ENCODE data around the gene DNAJC11.

DNAJC11 gene

GRCh38 chr1:6727535-6727934 lies 25.9 kb upstream of the DNAJC11 start:
- no peak overlapping the region for H3K4me3 ChIP-seq (ENCODE audit: low read depth in 1 of 2, low read length in 2 of 2)
- DNase-seq (peak; percentile 62), ATAC-seq (ENCODE audit: insufficient read depth, low read depth) (peak; percentile 73)
- no peaks in the 10 kb centered on the region for H3K9me3 ChIP-seq (ENCODE audit: insufficient read depth, low read length, severe bottlenecking)
- no peak overlapping the region for H2AFZ ChIP-seq (ENCODE audit: low read depth, low read length)
- no peaks in the 10 kb centered on the region for H3K36me3 ChIP-seq (ENCODE audit: insufficient read depth, low read length)
- H3K4me1 ChIP-seq (ENCODE audit: insufficient read depth, low read length), result no peaks in the 10 kb centered on the region
- no peaks in the 10 kb centered on the region for H4K20me1 ChIP-seq (ENCODE audit: insufficient read depth, low read length)
- no peaks in the 10 kb centered on the region for H3K27me3 ChIP-seq (ENCODE audit: insufficient read depth, low read length, poor library complexity)
- no peak overlapping the region for H3K27ac ChIP-seq (ENCODE audit: low read length)
- H3K4me2 ChIP-seq (ENCODE audit: insufficient read depth, low read length), result no peak overlapping the region
- H3K79me2 ChIP-seq (ENCODE audit: insufficient read depth, low read length), result no peaks in the 10 kb centered on the region
- H3K9ac ChIP-seq (ENCODE audit: low read depth, low read length), result no peak overlapping the region
- no peak for TF ChIP-seq EZH2 (IDR thresholded peaks at IDR 0.05; ENCODE audit: borderline replicate concordance, low read depth, low read length, severe bottlenecking)
- TF ChIP-seq, protein P1, sequence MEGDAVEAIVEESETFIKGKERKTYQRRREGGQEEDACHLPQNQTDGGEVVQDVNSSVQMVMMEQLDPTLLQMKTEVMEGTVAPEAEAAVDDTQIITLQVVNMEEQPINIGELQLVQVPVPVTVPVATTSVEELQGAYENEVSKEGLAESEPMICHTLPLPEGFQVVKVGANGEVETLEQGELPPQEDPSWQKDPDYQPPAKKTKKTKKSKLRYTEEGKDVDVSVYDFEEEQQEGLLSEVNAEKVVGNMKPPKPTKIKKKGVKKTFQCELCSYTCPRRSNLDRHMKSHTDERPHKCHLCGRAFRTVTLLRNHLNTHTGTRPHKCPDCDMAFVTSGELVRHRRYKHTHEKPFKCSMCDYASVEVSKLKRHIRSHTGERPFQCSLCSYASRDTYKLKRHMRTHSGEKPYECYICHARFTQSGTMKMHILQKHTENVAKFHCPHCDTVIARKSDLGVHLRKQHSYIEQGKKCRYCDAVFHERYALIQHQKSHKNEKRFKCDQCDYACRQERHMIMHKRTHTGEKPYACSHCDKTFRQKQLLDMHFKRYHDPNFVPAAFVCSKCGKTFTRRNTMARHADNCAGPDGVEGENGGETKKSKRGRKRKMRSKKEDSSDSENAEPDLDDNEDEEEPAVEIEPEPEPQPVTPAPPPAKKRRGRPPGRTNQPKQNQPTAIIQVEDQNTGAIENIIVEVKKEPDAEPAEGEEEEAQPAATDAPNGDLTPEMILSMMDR (IDR thresholded peaks at IDR 0.05; ENCODE audit: borderline replicate concordance, extremely low read depth, low read length, poor library complexity, severe bottlenecking), result peak; percentile 94

GRCh38 chr1:6726253-6726652 lies 24.6 kb upstream of the DNAJC11 start:
- H3K4me1 ChIP-seq (ENCODE audit: insufficient read depth, low read length), result no peaks in the 10 kb centered on the region
- no peaks in the 10 kb centered on the region for H4K20me1 ChIP-seq (ENCODE audit: insufficient read depth, low read length)
- H3K79me2 ChIP-seq (ENCODE audit: insufficient read depth, low read length), result no peaks in the 10 kb centered on the region
- H3K27me3 ChIP-seq (ENCODE audit: insufficient read depth, low read length, poor library complexity), result no peaks in the 10 kb centered on the region
- no peak overlapping the region for H3K4me3 ChIP-seq (ENCODE audit: low read depth in 1 of 2, low read length in 2 of 2)
- TF ChIP-seq, protein P1 (IDR thresholded peaks at IDR 0.05; ENCODE audit: borderline replicate concordance, extremely low read depth, low read length, poor library complexity, severe bottlenecking), result no peak
- TF ChIP-seq EZH2 (IDR thresholded peaks at IDR 0.05; ENCODE audit: borderline replicate concordance, low read depth, low read length, severe bottlenecking), result no peak
- H3K9me3 ChIP-seq (ENCODE audit: insufficient read depth, low read length, severe bottlenecking), result no peaks in the 10 kb centered on the region
- no peak overlapping the region for H3K27ac ChIP-seq (ENCODE audit: low read length)
- no peak for DNase-seq
- no peak overlapping the region for H2AFZ ChIP-seq (ENCODE audit: low read depth, low read length)
- ATAC-seq (ENCODE audit: insufficient read depth, low read depth), result no peak
- no peaks in the 10 kb centered on the region for H3K36me3 ChIP-seq (ENCODE audit: insufficient read depth, low read length)
- H3K4me2 ChIP-seq (ENCODE audit: insufficient read depth, low read length), result no peak overlapping the region
- H3K9ac ChIP-seq (ENCODE audit: low read depth, low read length), result no peak overlapping the region

DNA sequence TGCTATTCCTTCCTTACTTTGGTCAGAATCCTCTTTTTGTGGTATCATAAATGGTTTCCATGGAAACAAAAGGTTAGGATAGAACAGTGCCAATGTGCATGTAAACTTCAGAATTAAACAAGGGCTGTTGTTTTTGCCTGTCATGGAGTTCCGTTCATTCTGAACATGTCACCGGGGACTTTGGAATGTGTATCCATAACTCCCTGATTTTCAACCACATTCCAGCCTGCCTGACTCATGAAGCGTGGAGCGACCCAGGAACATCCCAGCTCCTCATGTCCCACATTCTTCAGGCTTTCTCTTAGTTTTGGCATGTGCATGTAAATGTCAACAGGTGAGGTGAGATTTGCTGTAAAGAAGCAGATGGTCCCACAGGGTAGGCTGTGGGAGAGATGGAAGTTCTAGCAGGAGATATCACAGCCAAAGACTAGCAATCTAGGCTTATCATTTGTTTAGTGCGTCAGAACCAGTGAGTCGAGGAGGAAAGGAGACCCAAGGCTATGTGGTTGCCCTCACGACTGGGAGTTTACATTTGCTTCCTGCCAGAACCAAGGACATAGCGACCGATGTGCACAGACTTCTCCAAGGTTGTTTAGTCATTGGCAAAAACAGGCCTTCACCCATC lies 23.0 kb upstream of the DNAJC11 start:
- no peak overlapping the region for H3K27ac ChIP-seq (ENCODE audit: low read length)
- no peak overlapping the region for H2AFZ ChIP-seq (ENCODE audit: low read depth, low read length)
- no peak overlapping the region for H3K4me3 ChIP-seq (ENCODE audit: low read depth in 1 of 2, low read length in 2 of 2)
- no peaks in the 10 kb centered on the region for H3K9me3 ChIP-seq (ENCODE audit: insufficient read depth, low read length, severe bottlenecking)
- H3K4me2 ChIP-seq (ENCODE audit: insufficient read depth, low read length), result no peak overlapping the region
- H3K4me1 ChIP-seq (ENCODE audit: insufficient read depth, low read length), result no peaks in the 10 kb centered on the region
- DNase-seq (no peak), ATAC-seq (ENCODE audit: insufficient read depth, low read depth) (no peak)
- H3K27me3 ChIP-seq (ENCODE audit: insufficient read depth, low read length, poor library complexity), result no peaks in the 10 kb centered on the region
- no peaks in the 10 kb centered on the region for H4K20me1 ChIP-seq (ENCODE audit: insufficient read depth, low read length)
- TF ChIP-seq, protein P1 (IDR thresholded peaks at IDR 0.05; ENCODE audit: borderline replicate concordance, extremely low read depth, low read length, poor library complexity, severe bottlenecking), result no peak
- no peak for TF ChIP-seq EZH2 (IDR thresholded peaks at IDR 0.05; ENCODE audit: borderline replicate concordance, low read depth, low read length, severe bottlenecking)
- no peaks in the 10 kb centered on the region for H3K79me2 ChIP-seq (ENCODE audit: insufficient read depth, low read length)
- H3K36me3 ChIP-seq (ENCODE audit: insufficient read depth, low read length), result no peaks in the 10 kb centered on the region
- no peak overlapping the region for H3K9ac ChIP-seq (ENCODE audit: low read depth, low read length)
